Sigmoid colon (tissue), 4 donors: Measurements from ENCODE around the gene PFKL.

ENCODE experiments used
- EP300 ChIP-seq, 4 donors: sonication (generic); formaldehyde crosslinking; IDR thresholded peaks; one replicate each; pipeline ENCODE4 v1.6.1; 2017; ENCODE audit warnings: antibody characterized with exemption in 4 of 4
- POLR2A ChIP-seq, 2 donors: fragments of 450-650 bp; IDR thresholded peaks; one replicate each; pipeline ENCODE4 v1.6.1; 2016; ENCODE audit warnings: antibody characterized with exemption in 2 of 2, mild to moderate bottlenecking in 2 of 2, moderate library complexity in 2 of 2
- POLR2AphosphoS5 ChIP-seq, 4 donors: sonication (generic); formaldehyde crosslinking; IDR thresholded peaks; one replicate each; pipeline ENCODE4 v1.6.1; 2017; ENCODE audit warnings: antibody characterized with exemption in 4 of 4
- TF ChIP-seq, protein P1 (sequence below), 4 experiments: fragments of 450-650 bp in 3 of 4; fragments of 200-600 bp in 1 of 4; IDR thresholded peaks; one replicate each; pipeline ENCODE4 v1.5.1; 2016 to 2019; ENCODE audit warnings: antibody characterized with exemption in 4 of 4, mild to moderate bottlenecking in 3 of 4, moderate library complexity in 2 of 4

- TF ChIP-seq, protein P1, sequence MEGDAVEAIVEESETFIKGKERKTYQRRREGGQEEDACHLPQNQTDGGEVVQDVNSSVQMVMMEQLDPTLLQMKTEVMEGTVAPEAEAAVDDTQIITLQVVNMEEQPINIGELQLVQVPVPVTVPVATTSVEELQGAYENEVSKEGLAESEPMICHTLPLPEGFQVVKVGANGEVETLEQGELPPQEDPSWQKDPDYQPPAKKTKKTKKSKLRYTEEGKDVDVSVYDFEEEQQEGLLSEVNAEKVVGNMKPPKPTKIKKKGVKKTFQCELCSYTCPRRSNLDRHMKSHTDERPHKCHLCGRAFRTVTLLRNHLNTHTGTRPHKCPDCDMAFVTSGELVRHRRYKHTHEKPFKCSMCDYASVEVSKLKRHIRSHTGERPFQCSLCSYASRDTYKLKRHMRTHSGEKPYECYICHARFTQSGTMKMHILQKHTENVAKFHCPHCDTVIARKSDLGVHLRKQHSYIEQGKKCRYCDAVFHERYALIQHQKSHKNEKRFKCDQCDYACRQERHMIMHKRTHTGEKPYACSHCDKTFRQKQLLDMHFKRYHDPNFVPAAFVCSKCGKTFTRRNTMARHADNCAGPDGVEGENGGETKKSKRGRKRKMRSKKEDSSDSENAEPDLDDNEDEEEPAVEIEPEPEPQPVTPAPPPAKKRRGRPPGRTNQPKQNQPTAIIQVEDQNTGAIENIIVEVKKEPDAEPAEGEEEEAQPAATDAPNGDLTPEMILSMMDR (IDR thresholded peaks at IDR 0.05), result no peak
- TF ChIP-seq POLR2A (IDR thresholded peaks at IDR 0.05) (no peak), POLR2AphosphoS5 (IDR thresholded peaks at IDR 0.05) (no peak), EP300 (IDR thresholded peaks at IDR 0.05) (no peak)
Measured at GRCh38 chr21:44329971-44330681, 30.3 kb downstream of the PFKL start.
